ENCODE data around the gene UBE2F.
A peak's percentile ranks its signal among the peaks of the same experiment; 100 is the strongest.

DNA sequence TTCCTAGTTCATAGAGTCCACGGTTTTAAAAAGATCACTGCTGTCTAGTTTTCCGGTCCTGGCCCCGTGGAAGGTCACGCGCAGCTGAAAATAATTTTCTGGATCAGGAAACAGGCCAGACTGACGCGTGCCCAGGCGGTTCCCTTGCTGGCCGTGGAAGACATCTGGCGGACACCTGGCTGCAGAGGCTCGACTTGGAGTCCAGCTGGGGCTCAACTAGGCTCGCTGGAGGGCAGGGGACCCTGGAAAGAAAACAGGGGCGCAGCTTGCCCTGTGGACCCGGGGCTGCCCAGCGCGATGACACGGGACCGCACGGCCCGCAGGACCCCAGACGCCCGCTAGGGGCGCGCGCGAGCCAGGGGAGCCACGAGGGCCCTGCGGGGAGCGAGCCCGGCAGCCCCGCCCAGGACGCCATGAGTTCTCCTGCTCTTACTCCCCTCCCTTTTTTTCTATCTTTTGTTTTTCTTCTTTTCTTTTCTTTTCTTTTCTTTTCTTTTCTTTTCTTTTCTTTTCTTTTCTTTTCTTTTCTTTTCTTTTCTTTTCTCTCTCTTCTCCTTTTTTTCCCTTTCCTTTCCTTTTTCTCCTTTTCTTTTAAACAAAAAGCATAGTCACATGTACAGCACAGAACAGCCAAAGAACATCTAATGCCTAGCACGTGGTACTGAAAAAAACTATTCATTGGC, 43.2 kb upstream of the UBE2F start:
- TF ChIP-seq, protein P1, sequence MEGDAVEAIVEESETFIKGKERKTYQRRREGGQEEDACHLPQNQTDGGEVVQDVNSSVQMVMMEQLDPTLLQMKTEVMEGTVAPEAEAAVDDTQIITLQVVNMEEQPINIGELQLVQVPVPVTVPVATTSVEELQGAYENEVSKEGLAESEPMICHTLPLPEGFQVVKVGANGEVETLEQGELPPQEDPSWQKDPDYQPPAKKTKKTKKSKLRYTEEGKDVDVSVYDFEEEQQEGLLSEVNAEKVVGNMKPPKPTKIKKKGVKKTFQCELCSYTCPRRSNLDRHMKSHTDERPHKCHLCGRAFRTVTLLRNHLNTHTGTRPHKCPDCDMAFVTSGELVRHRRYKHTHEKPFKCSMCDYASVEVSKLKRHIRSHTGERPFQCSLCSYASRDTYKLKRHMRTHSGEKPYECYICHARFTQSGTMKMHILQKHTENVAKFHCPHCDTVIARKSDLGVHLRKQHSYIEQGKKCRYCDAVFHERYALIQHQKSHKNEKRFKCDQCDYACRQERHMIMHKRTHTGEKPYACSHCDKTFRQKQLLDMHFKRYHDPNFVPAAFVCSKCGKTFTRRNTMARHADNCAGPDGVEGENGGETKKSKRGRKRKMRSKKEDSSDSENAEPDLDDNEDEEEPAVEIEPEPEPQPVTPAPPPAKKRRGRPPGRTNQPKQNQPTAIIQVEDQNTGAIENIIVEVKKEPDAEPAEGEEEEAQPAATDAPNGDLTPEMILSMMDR (IDR thresholded peaks at IDR 0.05) = peak; percentile 79 to 93 (median 86)
- TF ChIP-seq POLR2A (IDR thresholded peaks at IDR 0.05) (no peak), POLR2AphosphoS5 (IDR thresholded peaks at IDR 0.05) (peak; percentile 39)
